K562 (cell line): ENCODE results near the gene USP35. TPM values are rescaled to one million over a fixed set of nuclear protein-coding genes. Genes with fewer than 3 reads are reported as not detected.

Experiments
- ATAC-seq: fragments of 200-7000 bp; cut with Tn5 transposase; 3 replicates; pipeline ENCODE4 v1.9.1; 2020; ENCODE audit warnings: moderate library complexity
- BruUV-seq: library from RNA; stranded (reverse); fragments of 400-500 nt; replicated peaks from 2 replicates; lab custom pipeline; 2021; lab: Mats Ljungman, UMichigan
- CTCF ChIA-PET: fragments of 300-600 bp; formaldehyde crosslinking; extraction: SDS; loops from one replicate; lab custom pipeline; 2021; ENCODE audit warnings: low intra/inter-chr PET ratio; lab: Yijun Ruan, JAX
- POLR2A ChIA-PET: fragments of 300-600, 350-650 bp; sonication (Branson Sonifier 250); formaldehyde crosslinking; extraction: SDS; loops from one replicate; lab custom pipeline; 2021; ENCODE audit warnings: antibody characterized with exemption, inconsistent platforms; lab: Yijun Ruan, JAX
- DNase-seq, 4 experiments: peaks; one replicate each; pipeline versions ENCODE4 v3.0.0 to v3.0.0-alpha.2; 2011 to 2018; ENCODE audit warnings: low spot score in 3 of 4, mixed read lengths in 3 of 4; ENCODE audit errors: extremely low read depth in 1 of 4
- FAIRE-seq: peaks from 2 replicates; lab custom pipeline; 2011; peaks lifted over from hg19 to GRCh38; lab: Jason Lieb, UNC
- H2AFZ ChIP-seq: 2 replicates; pipeline ENCODE4 v1.6.0; 2011; ENCODE audit warnings: low read depth, low read length, control low read depth, inconsistent platforms
- H3K27ac ChIP-seq: fragments of 200-600 bp; 3 replicates; pipeline ENCODE4 v1.8.0; 2011; ENCODE audit warnings: low read depth, mild to moderate bottlenecking, control low read depth, inconsistent platforms, low read length, moderate library complexity, mixed read lengths; ENCODE audit errors: extremely low read depth
- H3K27me3 ChIP-seq, 2 experiments: fragments of 300-600 bp in 1 of 2; 2 replicates in 1 of 2; 3 replicates in 1 of 2; pipeline versions ENCODE4 v1.6.0 to v1.8.0; 2011; ENCODE audit warnings: inconsistent platforms in 2 of 2, low read length in 2 of 2, mild to moderate bottlenecking in 1 of 2, mixed read lengths in 1 of 2, moderate library complexity in 1 of 2; ENCODE audit not compliant: control insufficient read depth in 2 of 2, insufficient read depth in 2 of 2
- H3K36me3 ChIP-seq: fragments of 300-600 bp; 3 replicates; pipeline ENCODE4 v1.8.0; 2011; ENCODE audit warnings: mild to moderate bottlenecking, low read length, inconsistent platforms; ENCODE audit not compliant: control insufficient read depth, insufficient read depth
- H3K4me1 ChIP-seq, 2 experiments: fragments of 200-600 bp in 1 of 2; replicated peaks in 1 of 2; 2 replicates in 1 of 2; 3 replicates in 1 of 2; pipeline versions ENCODE4 v1.5.1 to v1.8.0; 2011; ENCODE audit warnings: inconsistent platforms in 2 of 2, low read length in 2 of 2, mild to moderate bottlenecking in 1 of 2, mixed read lengths in 1 of 2, moderate library complexity in 1 of 2; ENCODE audit not compliant: control insufficient read depth in 2 of 2, insufficient read depth in 2 of 2
- H3K4me2 ChIP-seq: 2 replicates; pipeline ENCODE4 v1.6.1; 2011; ENCODE audit warnings: low read length, control low read depth, inconsistent platforms, mixed read lengths; ENCODE audit not compliant: insufficient read depth
- H3K4me3 ChIP-seq: fragments of 200-600 bp; sonication (generic), shearing (Covaris generic); 2 replicates; pipeline ENCODE4 v1.5.1; 2016; ENCODE audit warnings: control low read depth, inconsistent platforms
- H3K79me2 ChIP-seq: fragments of 200-600 bp; 3 replicates; pipeline ENCODE4 v1.8.0; 2011; ENCODE audit warnings: low read length, inconsistent platforms; ENCODE audit not compliant: control insufficient read depth, insufficient read depth
- H3K9ac ChIP-seq, 2 experiments: 2 replicates each; pipeline versions ENCODE4 v1.6.0 to v1.6.1; 2011; ENCODE audit warnings: low read depth in 2 of 2, low read length in 2 of 2, control low read depth in 1 of 2, inconsistent platforms in 1 of 2, mild to moderate bottlenecking in 1 of 2, mixed read lengths in 1 of 2; ENCODE audit not compliant: insufficient read depth in 1 of 2
- H3K9me1 ChIP-seq: one replicate; pipeline ENCODE4 v1.6.0; 2011; ENCODE audit warnings: inconsistent platforms, mild to moderate bottlenecking, low read length, moderate library complexity; ENCODE audit not compliant: control insufficient read depth, insufficient read depth
- H3K9me3 ChIP-seq: replicated peaks from 2 replicates; pipeline ENCODE4 v1.5.1; 2011; ENCODE audit warnings: low read depth, low read length, inconsistent platforms; ENCODE audit not compliant: control insufficient read depth, insufficient read depth
- H4K20me1 ChIP-seq: replicated peaks from 2 replicates; pipeline ENCODE4 v1.6.1; 2011; ENCODE audit warnings: low read length, inconsistent platforms, mixed read lengths; ENCODE audit not compliant: control insufficient read depth, insufficient read depth
- BRD9 ChIP-seq: fragments of 450-650 bp; IDR thresholded peaks from 2 replicates; pipeline ENCODE4 v1.6.1; 2018; ENCODE audit warnings: low read depth; ENCODE audit not compliant: partially characterized antibody
- EGR1 ChIP-seq: fragments of 450-650 bp; conservative IDR thresholded peaks from 2 replicates; pipeline ENCODE4 v1.6.1; 2017; ENCODE audit warnings: mild to moderate bottlenecking
- HEY1 ChIP-seq: fragments of 250-450 bp; sonication (Bioruptor Pico); IDR thresholded peaks from 2 replicates; pipeline ENCODE4 v1.5.0; 2020; ENCODE audit warnings: mild to moderate bottlenecking, moderate library complexity, borderline replicate concordance
- JUN ChIP-seq, 2 experiments: sonication (generic) in 1 of 2; formaldehyde crosslinking in 1 of 2; IDR thresholded peaks; 2 replicates each; pipeline versions ENCODE4 v1.6.1 to v1.8.0; 2012 to 2022; ENCODE audit warnings: borderline replicate concordance in 2 of 2, mild to moderate bottlenecking in 2 of 2, improper control_type of control experiment in 1 of 2, low read depth in 1 of 2, low read length in 1 of 2, missing genetic modification reagents in 1 of 2
- MTF1 ChIP-seq: fragments of 250-450 bp; sonication (Bioruptor Pico); IDR thresholded peaks from 2 replicates; pipeline ENCODE4 v1.9.0; 2021; ENCODE audit warnings: moderate library complexity, mild to moderate bottlenecking, inconsistent platforms, borderline replicate concordance
- POLR3A ChIP-seq: IDR thresholded peaks from 2 replicates; pipeline ENCODE4 v1.6.1; 2011; ENCODE audit warnings: borderline replicate concordance, mild to moderate bottlenecking, moderate library complexity; ENCODE audit not compliant: insufficient read length, insufficient read depth; ENCODE audit errors: extremely low read depth
- SAP30 ChIP-seq: fragments of 200-600 bp; sonication (generic); IDR thresholded peaks from 2 replicates; pipeline ENCODE4 v1.6.1; 2012; ENCODE audit warnings: borderline replicate concordance, low read depth, mild to moderate bottlenecking, moderate library complexity, low read length, control low read depth, inconsistent platforms; ENCODE audit not compliant: insufficient read depth, poor library complexity, severe bottlenecking
- SIN3A ChIP-seq, 2 experiments: fragments of 150-350 bp in 1 of 2; IDR thresholded peaks; 2 replicates each; pipeline ENCODE4 v1.6.1; 2011 to 2016; ENCODE audit warnings: borderline replicate concordance in 2 of 2, low read depth in 2 of 2, low read length in 2 of 2, mild to moderate bottlenecking in 2 of 2, moderate library complexity in 2 of 2; ENCODE audit not compliant: control insufficient read depth in 1 of 2
- SLC30A9 ChIP-seq: fragments of 250-450 bp; sonication (Bioruptor Pico); IDR thresholded peaks from 2 replicates; pipeline ENCODE4 v1.8.0; 2022; ENCODE audit warnings: mild to moderate bottlenecking, moderate library complexity
- SMARCE1 ChIP-seq: fragments of 450-650 bp; IDR thresholded peaks from 2 replicates; pipeline ENCODE4 v1.7.1; 2016; ENCODE audit warnings: mild to moderate bottlenecking
- ZC3H11A ChIP-seq: IDR thresholded peaks from 2 replicates; pipeline ENCODE4 v1.6.1; 2012; ENCODE audit warnings: low read depth, low read length, improper control_type of control experiment
- ZFP36 ChIP-seq: fragments of 150-350 bp; IDR thresholded peaks from 2 replicates; pipeline ENCODE4 v1.6.1; 2018; ENCODE audit warnings: low read length, low read depth; ENCODE audit not compliant: partially characterized antibody
- ZFX ChIP-seq: sonication (generic); formaldehyde crosslinking; IDR thresholded peaks from 2 replicates; pipeline ENCODE4 v1.8.0; 2022; ENCODE audit warnings: mild to moderate bottlenecking, missing genetic modification reagents, moderate library complexity
- ZNF507 ChIP-seq: conservative IDR thresholded peaks from 2 replicates; pipeline ENCODE4 v1.6.1; 2017; ENCODE audit warnings: missing genetic modification characterization, missing compliant biosample characterization
- WGBS: fragments of 100-300 bp; shearing (Covaris generic); methylation state at CpG from one replicate; pipeline ENCODE4 v1.1.6; 2016; ENCODE audit warnings: low coverage, mixed read lengths; ENCODE audit not compliant: insufficient coverage; ENCODE audit errors: missing lambda C conversion rate; 5-methylcytosine and 5-hydroxymethylcytosine counted together
- in situ Hi-C: fragments of 300-500 bp; cut with MboI; formaldehyde crosslinking; loops from 4 replicates; pipeline ENCODE4 v1.15.0; 2018; ENCODE audit warnings: inconsistent platforms, mixed read lengths
- intact Hi-C: fragments of 100-400 bp; cut with micrococcal nuclease; formaldehyde crosslinking; loops from 2 replicates; pipeline ENCODE4 v1.14.2; 2022
- polyA plus RNA-seq, 8 experiments: library from polyadenylated mRNA; depleted of rRNA in 4 of 8; stranded (reverse) in 5 of 8; unstranded in 3 of 8; fragments of >200 nt; fragmentation: Nextera tagmentation in 2 of 8; fragmentation: Illumina TruSeq in 1 of 8; extraction: Ambion mirVana in 2 of 8; extraction: Trizol in 1 of 8; gene quantifications; 2 replicates each; pipeline versions ENCODE4 v1.2.1 to v1.2.3, GENCODE V29; 2011 to 2014; ENCODE audit warnings: inconsistent platforms in 1 of 8, missing spikeins in 1 of 8
- total RNA-seq, 7 experiments: library from RNA; depleted of rRNA in 6 of 7; stranded (reverse); fragments of >200 nt in 6 of 7; fragmentation: Illumina TruSeq in 2 of 7; extraction: Trizol in 2 of 7; gene quantifications; 2 replicates each; pipeline versions ENCODE4 v1.2.1 to v1.2.3, GENCODE V29; 2011 to 2021; ENCODE audit warnings: low replicate concordance in 1 of 7
- TF ChIP-seq, protein P1 (sequence below): sonication (generic); formaldehyde crosslinking; IDR thresholded peaks from 2 replicates; pipeline ENCODE4 v1.9.0; 2022; ENCODE audit warnings: mild to moderate bottlenecking, missing genetic modification reagents

Gene USP35
- total and polyA plus RNA-seq, 9 of the 15 experiments (the other 6 are each of a cell fraction or from before 2014, with no cell fraction given) = 0.01 to 4.8 (median 3.6) TPM

DNA sequence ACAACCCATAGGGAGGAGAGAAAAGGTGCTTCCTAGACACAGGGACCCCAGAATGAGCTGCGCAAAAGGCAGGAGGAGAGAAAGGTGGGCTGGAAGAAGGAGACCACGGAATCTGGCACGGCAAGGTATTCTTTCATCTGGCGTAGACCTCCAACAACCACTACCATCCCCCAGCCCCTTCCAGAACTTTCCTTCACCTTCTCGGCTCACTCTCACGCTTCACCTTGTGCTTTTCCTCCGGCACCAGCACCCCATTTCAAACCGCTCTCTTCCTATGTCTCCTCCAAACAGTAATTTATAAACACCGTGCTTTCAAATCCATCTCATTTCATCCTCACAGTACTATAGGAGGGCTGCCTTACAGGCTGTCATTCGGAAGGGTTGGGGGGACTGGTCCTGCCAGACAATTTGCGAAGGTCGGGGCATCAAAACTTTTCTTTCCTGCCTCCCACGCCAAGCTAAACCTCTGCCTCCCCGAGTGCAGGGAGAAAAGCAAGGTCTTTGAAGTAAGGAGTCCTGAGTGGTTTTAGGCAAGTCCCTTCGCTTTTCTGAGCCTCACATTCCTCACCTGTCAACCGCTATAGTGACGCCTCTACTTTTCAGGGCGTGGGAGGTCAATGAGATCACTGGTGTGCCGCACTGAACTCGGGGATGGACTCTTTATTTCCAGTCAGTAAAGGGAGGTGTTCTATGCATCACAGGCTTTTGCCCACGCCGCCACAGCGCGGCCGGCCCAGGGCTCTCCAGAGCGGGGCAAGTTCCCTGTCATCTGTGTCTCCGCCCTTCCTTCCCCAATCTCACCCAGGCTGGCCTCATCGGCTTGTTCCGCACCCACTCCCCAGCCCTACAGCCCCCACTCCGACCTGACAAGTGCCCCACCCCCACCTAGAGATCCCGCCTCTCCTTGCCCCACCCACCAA, 1.1 kb upstream of the USP35 start (continued):
- peak in 1 of 2 experiments; percentile 47; a peak in 1 of 4 replicates for TF ChIP-seq SIN3A (IDR thresholded peaks at IDR 0.05; ENCODE audit: borderline replicate concordance in 2 of 2, control insufficient read depth in 1 of 2, low read depth in 2 of 2, low read length in 2 of 2)
- TF ChIP-seq SAP30 = peak; percentile 16
- peak; percentile 59 for TF ChIP-seq EGR1
- peak; percentile 39; the same call in 1 of the 2 replicates for TF ChIP-seq SMARCE1

DNA sequence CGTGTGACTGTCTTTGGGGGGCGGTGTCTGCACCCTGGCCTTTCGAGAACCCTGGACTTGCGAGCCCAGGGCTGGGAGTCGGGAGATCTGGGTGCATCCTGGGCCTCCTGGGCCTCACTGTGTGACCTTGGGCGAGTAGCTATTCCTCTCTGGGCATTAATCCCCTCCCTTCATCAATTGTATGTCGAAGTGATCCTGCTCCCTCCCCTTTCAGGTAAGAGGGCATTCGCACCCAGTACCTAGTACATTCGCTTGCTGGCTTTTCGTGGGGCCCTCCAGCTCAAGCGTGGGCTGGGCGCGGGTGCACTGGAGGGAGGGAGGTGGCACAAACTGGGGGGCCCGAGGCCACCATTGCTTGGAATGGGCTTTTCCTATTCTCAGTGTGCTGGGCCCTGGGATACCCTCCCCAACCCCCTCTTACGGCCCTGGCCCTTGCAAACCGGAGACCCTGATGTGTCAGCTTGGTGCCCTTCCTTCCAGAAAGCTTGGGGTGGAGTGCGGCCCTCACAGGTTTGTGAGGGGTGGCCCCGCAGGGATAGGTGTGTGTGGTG, 530 bp downstream of the USP35 start:
- Histone ChIP-seq H2AFZ (peak overlapping the region; percentile 94), H3K9me3 (no peaks in the 10 kb centered on the region), H3K27me3 (no peaks in the 10 kb centered on the region), H3K4me3 (peak overlapping the region; percentile 73), H3K9me1 (no peaks in the 10 kb centered on the region), H3K9ac (peak overlapping the region; percentile 51 to 90; a peak in 3 of 4 replicates), H3K79me2 (peaks cover 15% of the 10 kb centered on the region), H4K20me1 (no peaks in the 10 kb centered on the region; the same call in 1 of the 2 replicates), H3K4me2 (peak overlapping the region; percentile 85), H3K36me3 (no peaks in the 10 kb centered on the region; the same call in 2 of the 3 replicates), H3K27ac (no peak overlapping the region; the same call in 2 of the 3 replicates), H3K4me1 (peaks cover 41 to 44% of the 10 kb centered on the region in 2 experiments)
- WGBS = 42% methylated on average over 17 of the region's 18 CpGs
- POLR2A ChIA-PET = interaction anchor here (0.5 to 1.5 kb wide), 5 partner anchors 10 to 601 kb away, joined by 3 to 4 read pairs (median 3); no protein-coding TSS in a partner anchor
- ATAC-seq (peak; percentile 0; the same call in 1 of the 3 replicates), FAIRE-seq (no peak), DNase-seq (no peak)
- TSS peak; percentile 53 for BruUV-seq
- in situ Hi-C loops = no loop called here
- intact Hi-C loops = loop anchor here (5.0 kb wide), 2 partner anchors 42 to 137 kb away; no protein-coding TSS in a partner anchor
- CTCF ChIA-PET = no interaction called here
- TF ChIP-seq, protein P1, sequence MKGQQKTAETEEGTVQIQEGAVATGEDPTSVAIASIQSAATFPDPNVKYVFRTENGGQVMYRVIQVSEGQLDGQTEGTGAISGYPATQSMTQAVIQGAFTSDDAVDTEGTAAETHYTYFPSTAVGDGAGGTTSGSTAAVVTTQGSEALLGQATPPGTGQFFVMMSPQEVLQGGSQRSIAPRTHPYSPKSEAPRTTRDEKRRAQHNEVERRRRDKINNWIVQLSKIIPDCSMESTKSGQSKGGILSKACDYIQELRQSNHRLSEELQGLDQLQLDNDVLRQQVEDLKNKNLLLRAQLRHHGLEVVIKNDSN = peak; percentile 34; the same call in 1 of the 2 replicates
- 0 out of 2 replicates have a peak, but pooled peaks have one; percentile 4 for TF ChIP-seq SLC30A9 (CRISPR knock-in tag)
- no peak for TF ChIP-seq ZNF507 (tag)
- no peak for TF ChIP-seq MTF1 (CRISPR knock-in tag)
- TF ChIP-seq HEY1 (CRISPR knock-in tag) = no peak
- TF ChIP-seq ZFP36 = peak; percentile 80
- peak; percentile 31; the same call in 1 of the 2 replicates for TF ChIP-seq ZFX (CRISPR knock-in tag)
- no peak for TF ChIP-seq POLR3A
- TF ChIP-seq JUN (IDR thresholded peaks at IDR 0.05; ENCODE audit: borderline replicate concordance, low read depth, low read length) = no peak
- TF ChIP-seq JUN (CRISPR knock-in tag; IDR thresholded peaks at IDR 0.05; ENCODE audit: borderline replicate concordance) = 0 out of 2 replicates have a peak, but pooled peaks have one; percentile 26
- TF ChIP-seq ZC3H11A = no peak
- peak; percentile 75 for TF ChIP-seq BRD9
